Calu3 (cell line): ENCODE results near the gene NCAM2. TPM values are rescaled to one million over a fixed set of nuclear protein-coding genes. Genes with fewer than 3 reads are reported as not detected.

ENCODE experiments used
- BruUV-seq: library from RNA; stranded (reverse); fragments of 400-500 nt; replicated peaks from 2 replicates; lab custom pipeline; 2021; lab: Mats Ljungman, UMichigan
- CTCF ChIA-PET: fragments of 300-600 bp; sonication (Branson Sonifier 250); formaldehyde crosslinking; loops from one replicate; lab custom pipeline; 2022; ENCODE audit warnings: antibody characterized with exemption; lab: Charles Lee
- DNase-seq: peaks from one replicate; pipeline ENCODE4 v3.0.0; 2022
- H3K27ac Mint-ChIP-seq: one replicate; pipeline ENCODE4 v1.8.0; 2022; ENCODE audit warnings: mixed read lengths; ENCODE audit not compliant: unreplicated experiment
- H3K27me3 Mint-ChIP-seq: one replicate; pipeline ENCODE4 v1.8.0; 2022; ENCODE audit warnings: mixed read lengths; ENCODE audit not compliant: unreplicated experiment
- H3K36me3 Mint-ChIP-seq: one replicate; pipeline ENCODE4 v1.8.0; 2022; ENCODE audit warnings: mild to moderate bottlenecking, moderate library complexity, mixed read lengths; ENCODE audit not compliant: insufficient read depth, unreplicated experiment
- H3K4me1 Mint-ChIP-seq: one replicate; pipeline ENCODE4 v1.8.0; 2022; ENCODE audit warnings: mild to moderate bottlenecking, low read depth, mixed read lengths; ENCODE audit not compliant: unreplicated experiment
- H3K4me3 Mint-ChIP-seq: one replicate; pipeline ENCODE4 v1.8.0; 2022; ENCODE audit warnings: mild to moderate bottlenecking, low read depth, moderate library complexity, mixed read lengths; ENCODE audit not compliant: unreplicated experiment
- H3K9me3 Mint-ChIP-seq: one replicate; pipeline ENCODE4 v1.8.0; 2022; ENCODE audit warnings: low read depth, mixed read lengths; ENCODE audit not compliant: unreplicated experiment
- CTCF ChIP-seq: fragments of 200-600 bp; IDR thresholded peaks from one replicate; pipeline ENCODE4 v1.8.0; 2022; ENCODE audit warnings: antibody characterized with exemption; ENCODE audit not compliant: unreplicated experiment
- intact Hi-C: fragments of 100-400 bp; cut with micrococcal nuclease; formaldehyde crosslinking; loops from one replicate; pipeline ENCODE4 v1.10.0; 2022; ENCODE audit not compliant: unreplicated experiment
- total RNA-seq: library from RNA; stranded (reverse); gene quantifications from 2 replicates; pipeline ENCODE4 v1.2.3, GENCODE V29; 2022

NCAM2 gene
- total RNA-seq, 1 experiment from 2014 or later = not detected

GRCh38 chr21:21109736-21110135, 111.5 kb downstream of the NCAM2 start:
- DNase-seq = no peak
- CTCF ChIA-PET = interaction anchor here (0.5 kb wide), 1 partner anchor 278 kb away, joined by 4 read pairs; no protein-coding TSS in a partner anchor
- peaks cover 8% of the 10 kb centered on the region for H3K9me3 Mint-ChIP-seq
- H3K27me3 Mint-ChIP-seq = no peaks in the 10 kb centered on the region
- intact Hi-C loops = no loop called here
- H3K4me3 Mint-ChIP-seq = no peak overlapping the region
- H3K27ac Mint-ChIP-seq = no peak overlapping the region
- no peaks in the 10 kb centered on the region for H3K36me3 Mint-ChIP-seq
- no peak for TF ChIP-seq CTCF
- no TSS peak for BruUV-seq
- H3K4me1 Mint-ChIP-seq = no peaks in the 10 kb centered on the region

GRCh38 chr21:21111309-21111920, 113.2 kb downstream of the NCAM2 start:
- CTCF ChIA-PET = no interaction called here
- DNase-seq = no peak
- Mint-ChIP-seq H3K4me3 (no peak overlapping the region), H3K4me1 (no peaks in the 10 kb centered on the region), H3K27me3 (no peaks in the 10 kb centered on the region), H3K27ac (no peak overlapping the region), H3K9me3 (peaks cover 10% of the 10 kb centered on the region), H3K36me3 (no peaks in the 10 kb centered on the region)
- intact Hi-C loops = no loop called here
- no TSS peak for BruUV-seq
- TF ChIP-seq CTCF = no peak

- H3K9me3 Mint-ChIP-seq = peaks cover 16% of the 10 kb centered on the region
- CTCF ChIA-PET = no interaction called here
- no peaks in the 10 kb centered on the region for H3K4me1 Mint-ChIP-seq
- no peak overlapping the region for H3K4me3 Mint-ChIP-seq
- no peaks in the 10 kb centered on the region for H3K36me3 Mint-ChIP-seq
- H3K27ac Mint-ChIP-seq = no peak overlapping the region
- no peak for TF ChIP-seq CTCF
- no peak for DNase-seq
- intact Hi-C loops = no loop called here
- no TSS peak for BruUV-seq
- H3K27me3 Mint-ChIP-seq = no peaks in the 10 kb centered on the region
Observed at GRCh38 chr21:21114461-21114860, 116.3 kb downstream of the NCAM2 start.

- intact Hi-C loops = no loop called here
- CTCF ChIA-PET = no interaction called here
- Mint-ChIP-seq H3K9me3 (peaks cover 8% of the 10 kb centered on the region), H3K4me1 (no peaks in the 10 kb centered on the region), H3K36me3 (no peaks in the 10 kb centered on the region), H3K27ac (no peak overlapping the region), H3K4me3 (no peak overlapping the region), H3K27me3 (no peaks in the 10 kb centered on the region)
- no TSS peak for BruUV-seq
- TF ChIP-seq CTCF = no peak
- no peak for DNase-seq
Observed at GRCh38 chr21:21119091-21119490, 120.9 kb downstream of the NCAM2 start.
